ENCODE results near the gene GPC5.

- TF ChIP-seq CTCF (IDR thresholded peaks at IDR 0.05; ENCODE audit: insufficient read depth, low read length, poor library complexity, severe bottlenecking) (no peak), EZH2phosphoT487 (conservative IDR thresholded peaks at IDR 0.05; ENCODE audit: low read length) (no peak)
Measured at GRCh38 chr13:92514420-92515125, 1116.2 kb downstream of the GPC5 start.

Measured in SU-DHL-6 (cell line).